Activated T-helper 2 cell treated with anti-CD3 and anti-CD28 coated beads, Interferon-gamma antibody, Interleukin-2, Interleukin-4, amounts not matched to agents 10 μg/mL and 5 μg/mL and 100 μg/mL, durations not matched to agents 14 hours and 24 hours and 36 hours (primary cell): ENCODE data around the gene FAM131C. TPM values are rescaled to one million over a fixed set of nuclear protein-coding genes. Genes with fewer than 3 reads are reported as not detected.

ENCODE experiments used
- DNase-seq: peaks from one replicate; pipeline ENCODE4 v3.0.0; 2021; ENCODE audit warnings: low spot score
- H3K27ac Mint-ChIP-seq: one replicate; pipeline ENCODE4 v1.8.0; 2021; ENCODE audit warnings: mixed read lengths
- H3K27me3 Mint-ChIP-seq: one replicate; pipeline ENCODE4 v1.8.0; 2021; ENCODE audit warnings: low read depth, mixed read lengths
- H3K36me3 Mint-ChIP-seq: one replicate; pipeline ENCODE4 v1.8.0; 2021; ENCODE audit warnings: low read depth, mixed read lengths
- H3K4me1 Mint-ChIP-seq: one replicate; pipeline ENCODE4 v1.8.0; 2021; ENCODE audit warnings: low read depth, mixed read lengths
- H3K4me3 Mint-ChIP-seq: one replicate; pipeline ENCODE4 v1.8.0; 2021; ENCODE audit warnings: low read depth, mild to moderate bottlenecking, moderate library complexity, mixed read lengths
- H3K9me3 Mint-ChIP-seq: one replicate; pipeline ENCODE4 v1.8.0; 2021; ENCODE audit warnings: mixed read lengths
- intact Hi-C: fragments of 100-400 bp; cut with micrococcal nuclease; formaldehyde crosslinking; loops from one replicate; pipeline ENCODE4 v1.15.1; 2023
- total RNA-seq: library from RNA; stranded (reverse); gene quantifications from 2 replicates; pipeline ENCODE4 v1.2.3, GENCODE V29; 2022

FAM131C gene
- total RNA-seq, result 1.4 and 1.8 TPM in 2 replicates

- Mint-ChIP-seq H3K4me3 (peak within 1 kb of the TSS; percentile 65), H3K27me3 (peaks cover 20% of the 10 kb centered on the region), H3K9me3 (no peaks in the 10 kb centered on the region), H3K4me1 (peaks cover 18% of the 10 kb centered on the region), H3K27ac (peak within 1 kb of the TSS; percentile 18), H3K36me3 (no peaks in the 10 kb centered on the region)
- peak; percentile 22 for DNase-seq
- intact Hi-C loops, result no loop called here
Measured at GRCh38 chr1:16073490-16074119, at the start of gene FAM131C. Gene FAM131C (minus strand): TSS chr1:16073651. CDS start chr1:16073442, 209 bp downstream.

GRCh38 chr1:16122916-16123315 is 49.5 kb upstream of the FAM131C start:
- Mint-ChIP-seq H3K4me1 (peaks cover 7% of the 10 kb centered on the region), H3K36me3 (no peaks in the 10 kb centered on the region), H3K4me3 (no peak overlapping the region), H3K9me3 (no peaks in the 10 kb centered on the region), H3K27me3 (no peaks in the 10 kb centered on the region), H3K27ac (no peak overlapping the region)
- no peak for DNase-seq
- intact Hi-C loops, result no loop called here

GRCh38 chr1:16122350-16122881 is 49.0 kb upstream of the FAM131C start:
- no peaks in the 10 kb centered on the region for H3K27me3 Mint-ChIP-seq
- DNase-seq, result no peak
- H3K4me3 Mint-ChIP-seq, result no peak overlapping the region
- H3K4me1 Mint-ChIP-seq, result peaks cover 7% of the 10 kb centered on the region
- intact Hi-C loops, result no loop called here
- H3K36me3 Mint-ChIP-seq, result no peaks in the 10 kb centered on the region
- H3K27ac Mint-ChIP-seq, result no peak overlapping the region
- H3K9me3 Mint-ChIP-seq, result no peaks in the 10 kb centered on the region

- H3K27me3 Mint-ChIP-seq, result no peaks in the 10 kb centered on the region
- H3K27ac Mint-ChIP-seq, result no peak overlapping the region
- intact Hi-C loops, result no loop called here
- H3K36me3 Mint-ChIP-seq, result no peaks in the 10 kb centered on the region
- no peaks in the 10 kb centered on the region for H3K9me3 Mint-ChIP-seq
- peaks cover 7% of the 10 kb centered on the region for H3K4me1 Mint-ChIP-seq
- no peak overlapping the region for H3K4me3 Mint-ChIP-seq
- DNase-seq, result no peak
Measured at GRCh38 chr1:16120940-16121410, 47.5 kb upstream of the FAM131C start.

GRCh38 chr1:16120407-16120806 is 47.0 kb upstream of the FAM131C start:
- Mint-ChIP-seq H3K4me1 (peaks cover 7% of the 10 kb centered on the region), H3K36me3 (no peaks in the 10 kb centered on the region), H3K9me3 (no peaks in the 10 kb centered on the region), H3K27ac (no peak overlapping the region), H3K27me3 (no peaks in the 10 kb centered on the region), H3K4me3 (no peak overlapping the region)
- DNase-seq, result no peak
- intact Hi-C loops, result no loop called here

GRCh38 chr1:16119926-16120325 is 46.5 kb upstream of the FAM131C start:
- Mint-ChIP-seq H3K27ac (no peak overlapping the region), H3K27me3 (no peaks in the 10 kb centered on the region), H3K4me3 (no peak overlapping the region), H3K4me1 (peaks cover 7% of the 10 kb centered on the region), H3K9me3 (no peaks in the 10 kb centered on the region), H3K36me3 (no peaks in the 10 kb centered on the region)
- intact Hi-C loops, result no loop called here
- no peak for DNase-seq

GRCh38 chr1:16119504-16119903 is 46.1 kb upstream of the FAM131C start:
- DNase-seq, result no peak
- no peak overlapping the region for H3K27ac Mint-ChIP-seq
- no peaks in the 10 kb centered on the region for H3K27me3 Mint-ChIP-seq
- intact Hi-C loops, result no loop called here
- H3K36me3 Mint-ChIP-seq, result no peaks in the 10 kb centered on the region
- no peaks in the 10 kb centered on the region for H3K9me3 Mint-ChIP-seq
- H3K4me1 Mint-ChIP-seq, result peaks cover 7% of the 10 kb centered on the region
- H3K4me3 Mint-ChIP-seq, result no peak overlapping the region

GRCh38 chr1:16118706-16119105 is 45.3 kb upstream of the FAM131C start:
- no peak for DNase-seq
- Mint-ChIP-seq H3K4me1 (peaks cover 7% of the 10 kb centered on the region), H3K27me3 (no peaks in the 10 kb centered on the region), H3K4me3 (no peak overlapping the region), H3K27ac (no peak overlapping the region), H3K36me3 (no peaks in the 10 kb centered on the region), H3K9me3 (no peaks in the 10 kb centered on the region)
- intact Hi-C loops, result no loop called here

GRCh38 chr1:16117936-16118335 is 44.5 kb upstream of the FAM131C start:
- Mint-ChIP-seq H3K4me3 (no peak overlapping the region), H3K36me3 (no peaks in the 10 kb centered on the region), H3K9me3 (no peaks in the 10 kb centered on the region), H3K4me1 (peaks cover 4% of the 10 kb centered on the region), H3K27ac (no peak overlapping the region), H3K27me3 (no peaks in the 10 kb centered on the region)
- no peak for DNase-seq
- intact Hi-C loops, result no loop called here

- intact Hi-C loops, result no loop called here
- Mint-ChIP-seq H3K4me1 (no peaks in the 10 kb centered on the region), H3K27me3 (no peaks in the 10 kb centered on the region), H3K27ac (no peak overlapping the region), H3K9me3 (no peaks in the 10 kb centered on the region), H3K4me3 (no peak overlapping the region), H3K36me3 (no peaks in the 10 kb centered on the region)
- no peak for DNase-seq
Measured at GRCh38 chr1:16117369-16117768, 43.9 kb upstream of the FAM131C start.

GRCh38 chr1:16116625-16117024 is 43.2 kb upstream of the FAM131C start:
- H3K4me1 Mint-ChIP-seq, result no peaks in the 10 kb centered on the region
- intact Hi-C loops, result no loop called here
- H3K4me3 Mint-ChIP-seq, result no peak overlapping the region
- no peaks in the 10 kb centered on the region for H3K9me3 Mint-ChIP-seq
- DNase-seq, result no peak
- no peaks in the 10 kb centered on the region for H3K36me3 Mint-ChIP-seq
- H3K27ac Mint-ChIP-seq, result no peak overlapping the region
- peaks cover 1% of the 10 kb centered on the region for H3K27me3 Mint-ChIP-seq

- no peak overlapping the region for H3K27ac Mint-ChIP-seq
- intact Hi-C loops, result no loop called here
- no peak for DNase-seq
Measured at GRCh38 chr1:16116002-16116401, 42.6 kb upstream of the FAM131C start.

GRCh38 chr1:16115468-16115983 is 42.1 kb upstream of the FAM131C start:
- no peaks in the 10 kb centered on the region for H3K36me3 Mint-ChIP-seq
- no peaks in the 10 kb centered on the region for H3K4me1 Mint-ChIP-seq
- H3K27me3 Mint-ChIP-seq, result peaks cover 1% of the 10 kb centered on the region
- H3K27ac Mint-ChIP-seq, result no peak overlapping the region
- intact Hi-C loops, result no loop called here
- DNase-seq, result no peak
- H3K4me3 Mint-ChIP-seq, result no peak overlapping the region
- H3K9me3 Mint-ChIP-seq, result no peaks in the 10 kb centered on the region

More at GRCh38 chr1:16116002-16116401, 42.6 kb upstream of the FAM131C start:
- Mint-ChIP-seq H3K36me3 (no peaks in the 10 kb centered on the region), H3K9me3 (no peaks in the 10 kb centered on the region), H3K4me3 (no peak overlapping the region), H3K4me1 (no peaks in the 10 kb centered on the region), H3K27me3 (peaks cover 1% of the 10 kb centered on the region)
